Neural progenitor cell (in vitro differentiated cells): Measurements from ENCODE around the gene VAV1. TPM values are rescaled to one million over a fixed set of nuclear protein-coding genes. Genes with fewer than 3 reads are reported as not detected.
A peak's percentile ranks its signal among the peaks of the same experiment; 100 is the strongest.
"Not testable (repeated sequence)": the region's sequence is repeated elsewhere in the genome, so short reads cannot be mapped to it uniquely, and the experiment has no call there.

Source experiments
- DNase-seq: peaks from one replicate; pipeline ENCODE4 v3.0.0-alpha.2; 2016; ENCODE audit warnings: low spot score
- H2AFZ ChIP-seq: fragments of 200-600 bp; sonication (generic); replicated peaks from 2 replicates; pipeline ENCODE4 v1.6.1; 2016; ENCODE audit warnings: antibody characterized with exemption
- H3F3A ChIP-seq: fragments of 200-600 bp; sonication (generic); 2 replicates; pipeline ENCODE4 v1.6.1; 2016; ENCODE audit warnings: antibody characterized with exemption, low read depth
- H3K27ac ChIP-seq: fragments of 200-600 bp; sonication (generic); 2 replicates; pipeline ENCODE4 v1.5.1; 2016; ENCODE audit warnings: mild to moderate bottlenecking
- H3K27me3 ChIP-seq: fragments of 200-600 bp; sonication (generic); 2 replicates; pipeline ENCODE4 v1.6.1; 2016; ENCODE audit warnings: mild to moderate bottlenecking, moderate library complexity
- H3K36me3 ChIP-seq: fragments of 200-600 bp; sonication (generic); 2 replicates; pipeline ENCODE4 v1.5.1; 2016
- H3K4me1 ChIP-seq: fragments of 200-600 bp; sonication (generic); 2 replicates; pipeline ENCODE4 v1.6.1; 2016; ENCODE audit warnings: mixed run types
- H3K4me2 ChIP-seq: fragments of 200-600 bp; sonication (generic); 2 replicates; pipeline ENCODE4 v1.6.1; 2016
- H3K4me3 ChIP-seq: fragments of 200-600 bp; sonication (generic); 2 replicates; pipeline ENCODE4 v1.5.1; 2016
- H3K79me2 ChIP-seq: fragments of 200-600 bp; sonication (generic); 2 replicates; pipeline ENCODE4 v1.6.1; 2016; ENCODE audit warnings: low read depth
- H3K9ac ChIP-seq: fragments of 200-600 bp; sonication (generic); 2 replicates; pipeline ENCODE4 v1.6.1; 2016
- H3K9me3 ChIP-seq: fragments of 200-600 bp; sonication (generic); 2 replicates; pipeline ENCODE4 v1.5.1; 2016; ENCODE audit warnings: low read depth
- H4K20me1 ChIP-seq: fragments of 200-600 bp; sonication (generic); 2 replicates; pipeline ENCODE4 v1.6.1; 2016; ENCODE audit warnings: low read depth
- H3K27ac Mint-ChIP-seq: 3 replicates; pipeline ENCODE4 v1.8.0; 2021; ENCODE audit warnings: mixed read lengths
- H3K27me3 Mint-ChIP-seq: 2 replicates; pipeline ENCODE4 v1.8.0; 2022; ENCODE audit warnings: low read depth, mild to moderate bottlenecking, inconsistent platforms, moderate library complexity, mixed read lengths; ENCODE audit not compliant: insufficient read depth
- H3K36me3 Mint-ChIP-seq: 3 replicates; pipeline ENCODE4 v1.8.0; 2021; ENCODE audit warnings: mixed read lengths
- H3K4me1 Mint-ChIP-seq: 3 replicates; pipeline ENCODE4 v1.8.0; 2021; ENCODE audit warnings: mixed read lengths
- H3K4me3 Mint-ChIP-seq: 3 replicates; pipeline ENCODE4 v1.8.0; 2021; ENCODE audit warnings: mild to moderate bottlenecking, moderate library complexity, mixed read lengths
- H3K9me3 Mint-ChIP-seq: 3 replicates; pipeline ENCODE4 v1.8.0; 2020; ENCODE audit warnings: mixed read lengths
- CTCF ChIP-seq: fragments of 200-600 bp; sonication (generic); IDR thresholded peaks from 2 replicates; pipeline ENCODE4 v1.5.1; 2017; ENCODE audit warnings: antibody characterized with exemption, mild to moderate bottlenecking
- EZH2 ChIP-seq: fragments of 200-600 bp; sonication (generic); IDR thresholded peaks from 2 replicates; pipeline ENCODE4 v1.6.1; 2017; ENCODE audit warnings: antibody characterized with exemption, mild to moderate bottlenecking, moderate library complexity
- EZH2phosphoT487 ChIP-seq: fragments of 200-600 bp; sonication (generic); IDR thresholded peaks from 2 replicates; pipeline ENCODE4 v1.6.1; 2017; ENCODE audit warnings: antibody characterized with exemption
- total RNA-seq: library from RNA; depleted of rRNA; stranded (reverse); fragments of >200 nt; gene quantifications from 2 replicates; pipeline ENCODE4 v1.2.3, GENCODE V29; 2015; ENCODE audit warnings: low replicate concordance

VAV1 gene
- total RNA-seq, 1 donor from 2014 or later = not detected

- H3K36me3 ChIP-seq = no peaks in the 10 kb centered on the region
- TF ChIP-seq EZH2 (no peak), CTCF (no peak), EZH2phosphoT487 (no peak)
- H2AFZ ChIP-seq = no peak overlapping the region
- Mint-ChIP-seq H3K36me3 (no peaks in the 10 kb centered on the region), H3K27me3 (peaks cover 9% of the 10 kb centered on the region), H3K27ac (no peak overlapping the region), H3K9me3 (no peaks in the 10 kb centered on the region), H3K4me1 (no peaks in the 10 kb centered on the region), H3K4me3 (no peak overlapping the region)
- peak; percentile 46 for DNase-seq
- H3K4me2 ChIP-seq = no peak overlapping the region
- H3K4me1 ChIP-seq = no peaks in the 10 kb centered on the region
- H3K4me3 ChIP-seq = no peak overlapping the region
- no peak overlapping the region for H3K27ac ChIP-seq
- H3K9ac ChIP-seq = no peak overlapping the region
- peaks cover 11% of the 10 kb centered on the region for H3K27me3 ChIP-seq
- no peaks in the 10 kb centered on the region for H3K79me2 ChIP-seq
- H3K9me3 ChIP-seq = no peaks in the 10 kb centered on the region
- no peaks in the 10 kb centered on the region for H3F3A ChIP-seq
- H4K20me1 ChIP-seq = no peaks in the 10 kb centered on the region
Observed at GRCh38 chr19:6761053-6761676, 11.3 kb upstream of the VAV1 start.

GRCh38 chr19:6762253-6762797, 10.2 kb upstream of the VAV1 start:
- not testable (repeated sequence) for H3K4me1 ChIP-seq, H3K79me2 ChIP-seq, H3K4me1 Mint-ChIP-seq

GRCh38 chr19:6765738-6766356, 6.7 kb upstream of the VAV1 start:
- Mint-ChIP-seq H3K36me3 (no peaks in the 10 kb centered on the region), H3K4me1 (peaks cover 6% of the 10 kb centered on the region), H3K4me3 (peak overlapping the region; percentile 29), H3K9me3 (no peaks in the 10 kb centered on the region), H3K27ac (no peak overlapping the region), H3K27me3 (peaks cover 35% of the 10 kb centered on the region)
- no peak overlapping the region for H3K4me3 ChIP-seq
- peaks cover 22% of the 10 kb centered on the region for H3K27me3 ChIP-seq
- no peaks in the 10 kb centered on the region for H3K4me1 ChIP-seq
- H3K4me2 ChIP-seq = no peak overlapping the region
- no peaks in the 10 kb centered on the region for H3K79me2 ChIP-seq
- H3F3A ChIP-seq = peaks cover 21% of the 10 kb centered on the region
- TF ChIP-seq EZH2 = no peak
- no peak for TF ChIP-seq CTCF
- no peak for TF ChIP-seq EZH2phosphoT487
- no peaks in the 10 kb centered on the region for H3K9me3 ChIP-seq
- no peak overlapping the region for H2AFZ ChIP-seq
- no peaks in the 10 kb centered on the region for H4K20me1 ChIP-seq
- no peak overlapping the region for H3K27ac ChIP-seq
- no peak for DNase-seq
- H3K9ac ChIP-seq = no peak overlapping the region
- no peaks in the 10 kb centered on the region for H3K36me3 ChIP-seq

More at GRCh38 chr19:6762253-6762797, 10.2 kb upstream of the VAV1 start:
- not testable (repeated sequence) for H3K27ac ChIP-seq, H3K4me3 ChIP-seq, H3K27ac Mint-ChIP-seq, H3K9me3 Mint-ChIP-seq, H3F3A ChIP-seq, H3K36me3 Mint-ChIP-seq, H3K4me2 ChIP-seq, H3K36me3 ChIP-seq, H2AFZ ChIP-seq, DNase-seq, H4K20me1 ChIP-seq, H3K9ac ChIP-seq, H3K9me3 ChIP-seq, H3K4me3 Mint-ChIP-seq
- H3K27me3 Mint-ChIP-seq = peaks cover 19% of the 10 kb centered on the region
- H3K27me3 ChIP-seq = peaks cover 22% of the 10 kb centered on the region
